Measurements from ENCODE around the gene PIBF1.

GRCh38 chr13:72960114-72960513 lies 178.2 kb downstream of the PIBF1 start:
- TF ChIP-seq CTCF (IDR thresholded peaks at IDR 0.05): no peak
- no peak for TF ChIP-seq ZFX (IDR thresholded peaks at IDR 0.05; ENCODE audit: borderline replicate concordance)
